GM21717 (cell line): ENCODE data around the gene KIAA0586.
"Not testable (repeated sequence)": the region's sequence is repeated elsewhere in the genome, so short reads cannot be mapped to it uniquely, and the experiment has no call there.

ENCODE experiments used
- ATAC-seq: cut with Tn5 transposase; IDR thresholded peaks from one replicate; pipeline ENCODE4 v1.9.1; 2021; ENCODE audit warnings: mild to moderate bottlenecking, moderate library complexity; ENCODE audit not compliant: unreplicated experiment

Gene KIAA0586

GRCh38 chr14:58541633-58542022, 114.1 kb downstream of the KIAA0586 start:
- no peak for ATAC-seq

DNA sequence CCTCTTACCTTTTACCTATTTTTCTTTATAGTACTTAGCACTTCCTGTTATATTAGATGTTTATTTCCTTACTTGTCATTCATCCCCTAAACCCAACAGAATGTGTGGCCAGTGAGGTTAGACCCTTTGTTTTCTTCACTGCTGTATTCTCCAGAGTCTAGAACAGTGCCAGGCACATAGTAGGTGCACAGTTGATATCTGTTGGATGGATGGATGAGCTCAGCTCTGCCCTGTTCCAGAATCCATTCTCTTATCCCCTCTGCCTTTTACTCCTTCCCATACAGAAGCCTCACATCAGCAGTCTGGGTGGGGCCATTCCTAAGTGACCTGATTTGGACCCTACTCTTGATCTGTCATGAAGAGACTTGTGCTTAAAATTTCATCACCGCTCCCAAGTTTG, 115.7 kb downstream of the KIAA0586 start:
- ATAC-seq, result no peak

- no peak for ATAC-seq
Observed at GRCh38 chr14:58547649-58548048, 120.1 kb downstream of the KIAA0586 start.

DNA sequence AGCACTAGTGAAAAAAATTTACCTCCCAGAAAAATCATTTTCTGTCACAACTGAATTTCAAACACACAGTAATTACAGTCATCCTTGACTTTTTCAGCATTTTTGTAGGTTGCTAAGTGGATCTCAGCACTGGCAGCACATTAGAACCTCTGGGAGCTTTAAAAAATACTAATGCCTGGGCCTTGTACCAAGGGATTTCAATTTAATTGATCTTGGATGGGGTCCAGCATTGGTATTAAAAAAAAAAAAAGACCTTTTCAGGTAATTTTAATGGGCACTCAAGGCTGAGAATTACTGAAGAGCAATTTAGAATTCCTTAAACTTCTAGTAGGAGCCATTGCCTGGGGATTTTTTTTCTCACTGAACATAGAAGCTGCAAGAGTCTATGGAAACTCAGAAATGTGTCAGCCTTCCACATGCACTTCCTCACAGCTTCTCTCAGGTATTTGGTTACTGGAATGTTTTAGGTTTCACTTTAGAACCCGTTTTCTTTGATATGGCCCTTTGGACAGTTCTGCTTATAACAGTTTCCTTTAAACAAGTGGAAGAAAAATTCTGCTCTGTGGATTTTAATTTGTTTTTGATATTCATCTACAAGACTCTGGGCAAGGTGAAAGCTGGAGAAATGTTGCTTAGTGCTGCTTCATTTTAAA, 121.7 kb downstream of the KIAA0586 start:
- no peak for ATAC-seq

DNA sequence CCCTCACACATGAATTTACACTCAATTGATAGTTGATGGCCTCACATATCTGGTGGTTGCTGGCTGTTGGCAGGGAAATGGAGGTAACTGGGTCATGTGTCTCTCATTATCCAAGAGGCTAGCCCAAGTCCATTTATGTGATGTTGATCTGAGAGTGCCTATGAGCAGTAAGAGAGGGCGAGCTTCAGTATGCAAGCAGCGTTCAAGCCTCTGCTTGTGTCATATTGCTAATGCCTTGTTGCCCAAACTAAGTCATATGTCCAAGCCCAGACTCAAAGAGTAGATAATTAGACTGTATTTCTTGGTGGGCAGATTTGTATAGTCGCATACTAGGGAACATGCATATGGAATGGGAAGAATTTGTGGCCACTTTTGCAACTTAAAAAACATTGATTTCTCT, 126.4 kb downstream of the KIAA0586 start:
- no peak for ATAC-seq

DNA sequence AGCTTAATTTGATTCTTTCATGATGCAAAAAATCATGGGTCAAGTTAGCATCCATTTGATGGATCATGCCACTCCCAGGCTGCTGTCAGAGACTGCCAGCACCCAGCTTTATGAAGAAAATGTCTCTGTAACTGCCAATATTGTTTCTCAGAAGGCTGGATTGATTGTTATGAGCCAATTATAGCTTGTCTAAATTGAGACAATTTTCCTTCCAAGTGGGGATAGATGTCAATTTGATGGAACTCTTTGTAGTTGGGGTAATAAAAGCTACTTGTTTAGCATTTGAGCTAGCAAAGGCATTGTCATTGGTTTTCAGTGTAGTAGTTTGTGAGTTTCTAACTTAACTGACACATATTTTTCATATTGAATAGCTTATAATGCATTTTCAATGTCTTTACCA, 128.1 kb downstream of the KIAA0586 start:
- no peak for ATAC-seq

DNA sequence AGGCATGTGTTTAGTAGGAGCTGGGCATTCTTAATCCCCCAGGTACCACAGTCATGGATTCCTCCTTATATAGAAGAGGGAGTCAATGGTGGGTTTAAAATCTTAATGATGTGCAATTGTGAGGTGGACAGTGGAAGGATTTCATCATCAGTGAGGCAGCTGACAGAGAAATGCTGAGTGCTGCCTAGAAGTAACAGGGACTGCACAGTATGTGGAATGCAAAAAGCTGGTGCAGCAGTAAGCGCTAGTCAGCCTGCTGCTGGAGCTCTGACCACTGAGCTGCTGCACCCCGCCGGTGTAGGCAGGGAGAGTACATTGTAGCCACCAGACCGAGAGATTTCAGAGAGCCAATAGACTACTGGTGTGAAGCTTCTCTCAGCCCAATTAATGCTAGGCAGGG, 129.7 kb downstream of the KIAA0586 start:
- ATAC-seq, result no peak

GRCh38 chr14:58560208-58560607, 132.7 kb downstream of the KIAA0586 start:
- no peak for ATAC-seq

GRCh38 chr14:58562141-58562540, 134.6 kb downstream of the KIAA0586 start:
- ATAC-seq, result no peak

- no peak for ATAC-seq
Observed at GRCh38 chr14:58563978-58564377, 136.5 kb downstream of the KIAA0586 start.

DNA sequence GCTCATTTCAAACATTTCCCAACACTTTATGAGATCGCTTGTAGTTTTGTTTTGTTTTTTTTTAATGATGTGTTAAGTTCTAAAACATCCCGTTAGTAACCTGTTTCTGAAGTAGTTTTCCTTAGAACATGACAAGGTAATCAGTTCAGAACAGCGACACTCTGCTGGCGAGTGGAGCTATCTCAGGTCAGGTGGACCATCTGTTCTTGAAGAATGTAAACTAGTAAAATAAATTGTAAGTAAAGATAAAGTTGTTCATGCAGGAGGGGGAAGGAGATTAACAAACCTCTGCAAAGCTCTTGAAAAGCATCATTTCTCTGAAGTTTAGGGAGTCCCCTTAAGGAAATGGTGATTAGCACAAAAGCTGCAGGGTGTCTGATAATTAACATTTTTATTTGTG, 138.3 kb downstream of the KIAA0586 start:
- no peak for ATAC-seq

- no peak for ATAC-seq
Observed at GRCh38 chr14:58566979-58567378, 139.5 kb downstream of the KIAA0586 start.

DNA sequence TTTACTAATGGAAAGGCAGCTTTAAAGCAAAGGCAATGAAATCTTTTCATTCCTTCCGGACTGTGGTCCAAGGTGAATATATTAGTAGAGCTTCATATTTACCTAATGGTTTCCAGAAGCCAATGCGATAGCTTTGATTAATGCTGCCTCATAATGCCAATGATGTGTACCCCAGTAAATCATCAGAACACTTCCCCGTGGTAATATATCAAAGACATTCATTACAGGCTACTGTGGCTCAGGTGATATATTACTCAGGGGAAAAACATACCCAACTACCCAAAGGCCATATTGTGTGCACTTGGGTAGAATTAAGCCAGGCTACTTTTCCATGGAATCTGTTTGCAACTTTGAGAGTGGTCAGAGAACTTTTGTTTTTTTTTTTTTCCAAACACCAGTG, 140.8 kb downstream of the KIAA0586 start:
- no peak for ATAC-seq

- ATAC-seq, result no peak
Observed at GRCh38 chr14:58571256-58571655, 143.7 kb downstream of the KIAA0586 start.

DNA sequence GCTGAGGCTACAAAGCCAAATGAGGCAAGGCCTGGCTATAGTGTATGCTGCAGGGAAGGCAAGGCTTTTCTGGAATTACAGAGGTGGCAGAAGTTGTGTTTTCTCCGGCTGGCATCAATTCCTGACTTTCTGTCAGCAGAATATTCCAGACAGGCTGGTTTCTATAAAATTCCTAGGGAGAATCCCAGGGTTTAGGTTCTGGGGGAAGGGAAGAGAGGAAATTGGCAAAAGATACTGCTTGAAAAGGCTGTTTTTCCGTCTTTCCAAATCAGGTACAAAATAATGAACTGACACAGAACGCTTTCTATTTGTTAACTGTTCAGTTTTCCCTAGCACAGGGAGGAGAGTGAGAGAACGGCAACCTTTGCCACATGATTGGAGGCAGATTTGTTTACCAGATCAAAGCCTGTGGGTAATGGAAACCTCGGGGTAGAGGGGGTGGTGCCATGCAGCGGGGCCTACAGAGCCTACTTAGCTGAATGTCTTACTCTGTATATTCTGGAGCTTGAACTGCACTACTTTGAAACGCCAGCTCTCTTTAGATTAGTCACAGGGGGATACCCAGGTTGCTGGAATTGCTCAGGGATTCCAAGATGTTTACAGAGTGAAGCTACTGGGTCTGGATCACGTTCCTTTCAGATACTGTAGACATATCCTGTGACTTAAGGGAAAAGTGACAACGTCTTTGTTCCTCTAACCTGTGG, 144.4 kb downstream of the KIAA0586 start:
- no peak for ATAC-seq

- ATAC-seq, result no peak
Observed at GRCh38 chr14:58572473-58572853, 144.9 kb downstream of the KIAA0586 start.

DNA sequence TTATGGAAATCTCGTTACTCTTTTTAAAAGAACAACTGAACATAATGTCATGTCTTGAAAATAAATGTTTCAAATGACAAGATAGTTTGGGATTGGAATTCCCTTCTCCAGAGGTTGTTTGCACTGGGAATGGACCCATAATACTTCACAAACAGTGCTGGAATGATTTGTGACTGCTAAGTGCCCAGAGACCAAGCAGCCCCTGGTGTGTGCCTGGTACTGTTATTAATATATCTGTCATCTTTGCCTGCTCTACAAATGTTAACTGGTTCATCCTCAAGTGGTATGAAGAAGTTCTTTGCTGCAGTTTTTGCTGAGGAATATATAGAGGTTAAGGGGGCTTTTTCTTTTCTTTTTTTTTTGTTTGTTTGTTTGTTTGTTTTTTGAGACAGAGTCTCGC, 145.3 kb downstream of the KIAA0586 start:
- ATAC-seq, result no peak

DNA sequence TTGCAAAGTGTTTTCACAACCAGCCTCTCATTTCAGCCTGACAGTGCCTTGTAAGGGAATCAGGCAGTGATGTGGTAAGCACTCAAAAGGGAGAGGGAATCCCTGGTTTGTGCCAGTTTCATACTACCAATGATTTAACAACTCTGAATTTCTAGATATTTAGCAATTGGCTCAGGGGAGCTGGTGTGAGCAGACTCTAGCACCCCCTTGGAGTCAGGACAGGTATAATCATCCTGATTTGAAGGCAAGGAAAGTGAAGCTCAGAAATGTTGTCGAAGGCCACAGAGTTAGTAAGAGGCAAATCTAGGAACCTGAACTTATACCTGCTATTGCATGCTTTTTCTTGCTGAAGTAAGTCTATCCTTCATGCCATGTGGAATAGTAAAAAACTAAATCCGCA, 147.1 kb downstream of the KIAA0586 start:
- no peak for ATAC-seq

- no peak for ATAC-seq
Observed at GRCh38 chr14:58575956-58576355, 148.4 kb downstream of the KIAA0586 start.

DNA sequence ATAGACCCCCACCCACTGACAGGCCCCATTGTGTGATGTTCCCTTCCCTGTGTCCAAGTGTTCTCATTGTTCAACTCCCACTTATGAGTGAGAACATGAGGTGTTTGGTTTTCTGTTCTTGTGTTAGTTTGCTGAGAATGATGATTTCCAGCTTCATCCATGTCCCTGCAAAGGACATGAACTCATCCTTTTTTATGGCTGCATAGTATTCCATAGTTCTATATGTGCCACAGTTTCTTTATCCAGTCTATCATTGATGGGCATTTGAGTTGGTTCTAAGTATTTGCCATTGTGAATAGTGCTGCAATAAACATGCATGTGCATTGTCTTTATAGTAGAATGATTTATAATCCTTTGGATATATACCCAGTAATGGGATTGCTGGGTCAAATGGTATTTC, 152.5 kb downstream of the KIAA0586 start:
- not testable (repeated sequence) for ATAC-seq

GRCh38 chr14:58581389-58581788, 153.9 kb downstream of the KIAA0586 start:
- ATAC-seq, result not testable (repeated sequence)

- no peak for ATAC-seq
Observed at GRCh38 chr14:58584383-58584782, 156.9 kb downstream of the KIAA0586 start.

- no peak for ATAC-seq
Observed at GRCh38 chr14:58587271-58587670, 159.8 kb downstream of the KIAA0586 start.
